ENCODE measurements around the gene TRIM33. TPM values are rescaled to one million over a fixed set of nuclear protein-coding genes. Genes with fewer than 3 reads are reported as not detected.

TRIM33 gene
- total RNA-seq, 2 donors from 2014 or later = 27.5 to 32.3 TPM

- DNase-seq (no peak), ATAC-seq (no peak)
- H3K27me3 ChIP-seq = no peaks in the 10 kb centered on the region
- H3K36me3 ChIP-seq (replicated peaks in 1 of 2; ENCODE audit: insufficient read depth in 1 of 2, low read depth in 2 of 2) = peaks cover 5 to 9% of the 10 kb centered on the region in 2 donors
- no peak for TF ChIP-seq CTCF (IDR thresholded peaks at IDR 0.05)
- TF ChIP-seq POLR2A (IDR thresholded peaks at IDR 0.05) = no peak
- 76 to 80% methylated on average over 4 of the region's 4 CpGs for WGBS, 2 donors
- H3K9me3 ChIP-seq = no peaks in the 10 kb centered on the region
- no peak overlapping the region for H3K27ac ChIP-seq
- no peak overlapping the region for H3K4me3 ChIP-seq
- intact Hi-C loops (cut with DNase I) = no loop called here
- no peaks in the 10 kb centered on the region for H3K4me1 ChIP-seq
Measured at GRCh38 chr1:114397601-114398000, 113.4 kb downstream of the TRIM33 start.

DNA sequence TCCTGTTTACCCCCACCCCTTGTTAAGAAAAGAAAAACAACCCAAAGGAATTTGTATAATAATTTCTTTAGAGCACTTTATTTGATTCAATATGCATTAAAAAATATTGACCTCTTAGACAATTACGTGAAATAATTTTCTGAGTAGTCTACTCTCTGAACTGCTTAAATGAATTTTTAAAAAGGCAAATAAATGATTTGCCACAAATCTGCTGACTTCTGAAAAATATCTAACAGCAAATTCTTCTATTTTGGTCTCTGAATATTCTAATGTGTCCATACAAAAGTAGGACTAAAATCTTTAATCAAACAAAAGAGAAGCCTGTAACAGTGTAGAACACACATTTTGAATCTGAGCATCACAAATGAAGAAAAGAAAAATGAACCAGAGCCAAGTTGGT is 115.1 kb downstream of the TRIM33 start:
- 92 to 98% methylated on average over 1 of the region's 1 CpG for WGBS, 2 donors
- H3K36me3 ChIP-seq (replicated peaks in 1 of 2; ENCODE audit: insufficient read depth in 1 of 2, low read depth in 2 of 2) = peaks cover 5 to 6% of the 10 kb centered on the region in 2 donors
- H3K27ac ChIP-seq = no peak overlapping the region
- no peak for DNase-seq
- TF ChIP-seq POLR2A (IDR thresholded peaks at IDR 0.05) (no peak), CTCF (IDR thresholded peaks at IDR 0.05) (no peak)
- no peaks in the 10 kb centered on the region for H3K9me3 ChIP-seq
- H3K4me1 ChIP-seq = no peaks in the 10 kb centered on the region
- intact Hi-C loops (cut with DNase I) = no loop called here
- H3K4me3 ChIP-seq = no peak overlapping the region
- no peaks in the 10 kb centered on the region for H3K27me3 ChIP-seq
- ATAC-seq = no peak

DNA sequence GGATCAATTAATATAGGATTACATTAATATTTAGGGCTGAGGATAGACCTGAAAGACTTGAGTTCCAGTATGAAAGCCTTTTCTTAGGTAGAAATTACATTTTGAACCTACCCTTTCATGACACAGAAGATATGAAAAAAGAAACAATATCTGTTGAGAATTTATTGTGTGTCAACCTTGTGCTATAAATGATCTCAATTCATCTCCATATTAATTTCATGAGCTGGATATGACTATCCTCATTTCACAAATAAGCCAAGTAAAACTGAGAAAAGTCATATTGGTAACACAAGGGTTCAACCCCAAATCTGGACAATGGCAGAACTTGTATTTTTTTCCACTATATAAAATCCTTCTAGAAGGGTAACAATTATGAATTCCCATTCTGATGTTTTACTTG is 120.0 kb downstream of the TRIM33 start:
- TF ChIP-seq CTCF (IDR thresholded peaks at IDR 0.05) (no peak), POLR2A (IDR thresholded peaks at IDR 0.05) (no peak)
- H3K4me3 ChIP-seq = no peak overlapping the region
- ATAC-seq (no peak), DNase-seq (no peak)
- H3K36me3 ChIP-seq (replicated peaks in 1 of 2; ENCODE audit: insufficient read depth in 1 of 2, low read depth in 2 of 2) = no peaks in the 10 kb centered on the region
- H3K27me3 ChIP-seq = no peaks in the 10 kb centered on the region
- no peaks in the 10 kb centered on the region for H3K4me1 ChIP-seq
- intact Hi-C loops (cut with DNase I) = no loop called here
- peaks cover 0 to 2% (median 0%) of the 10 kb centered on the region in 3 donors for H3K9me3 ChIP-seq
- H3K27ac ChIP-seq = no peak overlapping the region

- intact Hi-C loops (cut with DNase I) = no loop called here
- WGBS, 2 donors = 93 to 99% methylated on average over 4 of the region's 4 CpGs
Measured at GRCh38 chr1:114390361-114390760, 120.6 kb downstream of the TRIM33 start.

More at GRCh38 chr1:114390361-114390760, 120.6 kb downstream of the TRIM33 start:
- Histone ChIP-seq H3K27me3 (no peaks in the 10 kb centered on the region), H3K36me3 (replicated peaks in 1 of 2; ENCODE audit: insufficient read depth in 1 of 2, low read depth in 2 of 2) (no peaks in the 10 kb centered on the region), H3K27ac (no peak overlapping the region), H3K4me3 (no peak overlapping the region), H3K9me3 (peaks cover 0 to 6% (median 0%) of the 10 kb centered on the region in 3 donors), H3K4me1 (no peaks in the 10 kb centered on the region)
- TF ChIP-seq POLR2A (IDR thresholded peaks at IDR 0.05) = no peak
- no peak for TF ChIP-seq CTCF (IDR thresholded peaks at IDR 0.05)
- no peak for DNase-seq
- no peak for ATAC-seq

Measured in body of pancreas (tissue), 4 donors.